PC-3 (cell line): Measurements from ENCODE around the gene ABHD14A. TPM values are rescaled to one million over a fixed set of nuclear protein-coding genes. Genes with fewer than 3 reads are reported as not detected.
A peak's percentile ranks its signal among the peaks of the same experiment; 100 is the strongest.

ENCODE experiments used
- ATAC-seq: fragments of 200-7000 bp; cut with Tn5 transposase; 2 replicates; pipeline ENCODE4 v1.9.1; 2020; ENCODE audit warnings: mild to moderate bottlenecking, moderate library complexity
- BruUV-seq: library from RNA; stranded (reverse); fragments of 400-500 nt; replicated peaks from 2 replicates; lab custom pipeline; 2021; lab: Mats Ljungman, UMichigan
- CTCF ChIA-PET: fragments of 300-600 bp; sonication (Branson Sonifier 250); formaldehyde crosslinking; loops from one replicate; lab custom pipeline; 2022; ENCODE audit warnings: antibody characterized with exemption; lab: Charles Lee
- POLR2A ChIA-PET: fragments of 300-600 bp; sonication (Branson Sonifier 250); formaldehyde crosslinking; loops from one replicate; lab custom pipeline; 2022; ENCODE audit warnings: antibody characterized with exemption; ENCODE audit not compliant: unreplicated experiment; lab: Charles Lee
- DNase-seq: peaks from one replicate; pipeline ENCODE4 v3.0.0-alpha.2; 2015
- H2AFZ ChIP-seq: fragments of 300-600 bp; sonication (generic); 2 replicates; pipeline ENCODE4 v1.6.0; 2016; ENCODE audit warnings: antibody characterized with exemption, low read length
- H3F3A ChIP-seq: fragments of 300-600 bp; sonication (generic); one replicate; pipeline ENCODE4 v1.6.0; 2017; ENCODE audit warnings: antibody characterized with exemption, low read length, control low read depth, mild to moderate bottlenecking; ENCODE audit not compliant: unreplicated experiment
- H3K27ac ChIP-seq: fragments of 300-600 bp; sonication (generic); 2 replicates; pipeline ENCODE4 v1.5.1; 2016; ENCODE audit warnings: mild to moderate bottlenecking, low read length
- H3K27me3 ChIP-seq: fragments of 300-600 bp; sonication (generic); 2 replicates; pipeline ENCODE4 v1.6.1; 2016; ENCODE audit warnings: low read length, mixed read lengths
- H3K36me3 ChIP-seq: fragments of 300-600 bp; sonication (generic); 2 replicates; pipeline ENCODE4 v1.6.1; 2016; ENCODE audit warnings: low read depth, mixed run types, low read length, mixed read lengths
- H3K4me1 ChIP-seq: fragments of 300-600 bp; sonication (generic); 2 replicates; pipeline ENCODE4 v1.5.1; 2016; ENCODE audit warnings: low read length; ENCODE audit not compliant: insufficient read depth
- H3K4me2 ChIP-seq: fragments of 300-600 bp; sonication (generic); 2 replicates; pipeline ENCODE4 v1.6.0; 2016; ENCODE audit warnings: low read length
- H3K4me3 ChIP-seq: fragments of 300-600 bp; sonication (generic); 2 replicates; pipeline ENCODE4 v1.5.1; 2016; ENCODE audit warnings: mild to moderate bottlenecking, low read length, mixed read lengths
- H3K79me2 ChIP-seq: fragments of 300-600 bp; sonication (generic); 2 replicates; pipeline ENCODE4 v1.6.1; 2017; ENCODE audit warnings: low read length, mixed read lengths
- H3K9ac ChIP-seq: fragments of 300-600 bp; sonication (generic); 2 replicates; pipeline ENCODE4 v1.6.0; 2016; ENCODE audit warnings: mild to moderate bottlenecking, low read length
- H3K9me2 ChIP-seq: fragments of 300-600 bp; sonication (generic); replicated peaks from 2 replicates; pipeline ENCODE4 v1.6.1; 2016; ENCODE audit warnings: mixed run types, low read length, mixed read lengths
- H3K9me3 ChIP-seq: fragments of 300-600 bp; sonication (generic); 2 replicates; pipeline ENCODE4 v1.6.1; 2016; ENCODE audit warnings: low read length, mixed read lengths
- H4K20me1 ChIP-seq: fragments of 300-600 bp; sonication (generic); 2 replicates; pipeline ENCODE4 v1.6.1; 2016; ENCODE audit warnings: low read length, mixed read lengths
- CTCF ChIP-seq: fragments of 300-600 bp; sonication (generic); conservative IDR thresholded peaks from 2 replicates; pipeline ENCODE4 v1.5.1; 2017; ENCODE audit warnings: antibody characterized with exemption, low read depth, mild to moderate bottlenecking, low read length
- EZH2 ChIP-seq: fragments of 300-600 bp; sonication (generic); IDR thresholded peaks from one replicate; pipeline ENCODE4 v1.6.1; 2017; ENCODE audit warnings: antibody characterized with exemption, mild to moderate bottlenecking, low read length; ENCODE audit not compliant: unreplicated experiment
- EZH2phosphoT487 ChIP-seq: fragments of 300-600 bp; sonication (generic); IDR thresholded peaks from 2 replicates; pipeline ENCODE4 v1.6.1; 2018; ENCODE audit warnings: mild to moderate bottlenecking, antibody characterized with exemption, low read length, borderline replicate concordance
- intact Hi-C: fragments of 100-400 bp; cut with micrococcal nuclease; formaldehyde crosslinking; loops from 2 replicates; pipeline ENCODE4 v1.9.0; 2023
- total RNA-seq: library from RNA; depleted of rRNA; stranded (reverse); fragments of >200 nt; gene quantifications from 2 replicates; pipeline ENCODE4 v1.2.3, GENCODE V29; 2014

The ABHD14A gene
- total RNA-seq, 1 experiment from 2014 or later, result 23.4 TPM

DNA sequence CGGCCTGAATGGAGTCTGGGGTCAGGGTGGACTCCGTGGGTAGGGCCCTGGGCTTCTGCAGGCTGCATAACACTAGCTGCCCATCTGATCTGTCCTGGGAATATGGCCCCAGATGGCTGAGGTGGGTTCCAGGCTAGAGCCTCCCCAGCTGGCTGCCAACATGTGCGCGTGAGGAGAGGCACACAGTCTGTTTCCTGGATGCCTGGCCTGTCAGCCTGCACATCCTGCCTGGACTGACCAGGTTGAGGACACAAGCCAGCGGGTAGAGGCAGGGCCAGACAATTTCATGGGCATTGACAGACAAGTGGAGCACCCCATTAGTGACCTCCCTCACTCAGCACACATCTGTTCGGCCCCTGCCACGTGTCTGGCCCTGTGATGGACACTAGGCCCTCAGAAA, 50.6 kb downstream of the ABHD14A start:
- H3K4me1 ChIP-seq, result no peaks in the 10 kb centered on the region
- H3K9me2 ChIP-seq, result no peaks in the 10 kb centered on the region
- no peaks in the 10 kb centered on the region for H4K20me1 ChIP-seq
- no peak overlapping the region for H2AFZ ChIP-seq
- H3K27me3 ChIP-seq, result no peaks in the 10 kb centered on the region
- TF ChIP-seq EZH2 (no peak), CTCF (no peak), EZH2phosphoT487 (no peak)
- H3F3A ChIP-seq, result no peaks in the 10 kb centered on the region
- H3K4me3 ChIP-seq, result no peak overlapping the region
- no peak overlapping the region for H3K4me2 ChIP-seq
- ChIA-PET CTCF (no interaction called here), POLR2A (no interaction called here)
- DNase-seq (no peak), ATAC-seq (no peak)
- no peaks in the 10 kb centered on the region for H3K79me2 ChIP-seq
- no peak overlapping the region for H3K27ac ChIP-seq
- intact Hi-C loops, result no loop called here
- no peaks in the 10 kb centered on the region for H3K9me3 ChIP-seq
- no peak overlapping the region for H3K9ac ChIP-seq
- no TSS peak for BruUV-seq
- no peaks in the 10 kb centered on the region for H3K36me3 ChIP-seq

DNA sequence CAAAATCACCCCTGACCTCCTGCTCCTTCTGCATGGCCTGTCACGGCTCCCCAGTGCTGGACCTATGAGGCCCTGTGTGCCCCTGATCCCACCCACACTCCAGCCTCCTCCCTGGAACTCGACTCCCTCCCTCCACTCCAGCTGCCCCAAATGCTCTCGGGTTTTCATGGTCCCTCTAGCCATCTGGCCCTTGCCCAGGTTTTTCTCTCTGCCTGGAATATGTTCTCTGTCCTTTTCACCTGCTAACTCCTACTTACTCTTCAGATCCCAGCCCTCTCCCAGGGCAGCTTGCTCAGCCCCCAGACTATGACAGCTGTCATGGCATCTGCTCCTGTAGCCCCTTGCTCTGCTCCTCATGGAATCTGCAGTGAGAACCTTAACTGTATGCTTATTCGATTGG, 51.2 kb downstream of the ABHD14A start:
- Histone ChIP-seq H3K4me1 (no peaks in the 10 kb centered on the region), H3K27me3 (no peaks in the 10 kb centered on the region), H4K20me1 (no peaks in the 10 kb centered on the region), H3K79me2 (no peaks in the 10 kb centered on the region), H3K27ac (no peak overlapping the region), H2AFZ (no peak overlapping the region), H3K4me2 (no peak overlapping the region), H3F3A (no peaks in the 10 kb centered on the region), H3K9me2 (no peaks in the 10 kb centered on the region), H3K4me3 (no peak overlapping the region), H3K36me3 (no peaks in the 10 kb centered on the region), H3K9me3 (no peaks in the 10 kb centered on the region), H3K9ac (no peak overlapping the region)
- POLR2A ChIA-PET, result no interaction called here
- no peak for DNase-seq
- CTCF ChIA-PET, result no interaction called here
- TF ChIP-seq CTCF (no peak), EZH2phosphoT487 (no peak), EZH2 (no peak)
- no TSS peak for BruUV-seq
- intact Hi-C loops, result no loop called here
- ATAC-seq, result no peak

GRCh38 chr3:52028572-52028971, 53.7 kb downstream of the ABHD14A start:
- intact Hi-C loops, result no loop called here
- ChIA-PET POLR2A (no interaction called here), CTCF (interaction anchor here (0.6 kb wide), 1 partner anchor 24 kb away, joined by 3 read pairs; no protein-coding TSS in a partner anchor)
- Histone ChIP-seq H3K9ac (no peak overlapping the region), H3F3A (no peaks in the 10 kb centered on the region), H3K27ac (no peak overlapping the region), H3K36me3 (no peaks in the 10 kb centered on the region), H2AFZ (no peak overlapping the region), H3K4me1 (no peaks in the 10 kb centered on the region), H3K4me3 (no peak overlapping the region), H3K9me2 (no peaks in the 10 kb centered on the region), H3K9me3 (no peaks in the 10 kb centered on the region), H4K20me1 (no peaks in the 10 kb centered on the region), H3K27me3 (no peaks in the 10 kb centered on the region), H3K4me2 (no peak overlapping the region), H3K79me2 (no peaks in the 10 kb centered on the region)
- peak; percentile 42; the same call in 1 of the 2 replicates for ATAC-seq
- TF ChIP-seq EZH2 (no peak), CTCF (no peak), EZH2phosphoT487 (no peak)
- DNase-seq, result peak; percentile 20
- BruUV-seq, result no TSS peak
